Stimulated activated CD4-positive, alpha-beta T cell treated with anti-CD3 and anti-CD28 coated beads, Interleukin-4, amount 100 ng/mL, for 1 hour (primary cell): ENCODE results near the gene PCGF2.

ENCODE experiments used
- DNase-seq: peaks from one replicate; pipeline ENCODE4 v3.0.0-alpha.2; 2020

PCGF2 gene

GRCh38 chr17:38702166-38702915 is 45.8 kb downstream of the PCGF2 start:
- peak; percentile 79 for DNase-seq

GRCh38 chr17:38701504-38702165 is 46.5 kb downstream of the PCGF2 start:
- peak; percentile 82 for DNase-seq

- no peak for DNase-seq
These were observed 49.4 kb downstream of the PCGF2 start for GRCh38 chr17:38698760-38699159.

- DNase-seq, result no peak
These were observed 50.9 kb downstream of the PCGF2 start for GRCh38 chr17:38697061-38697820.

- DNase-seq, result no peak
These were observed 54.3 kb downstream of the PCGF2 start for GRCh38 chr17:38693700-38694329.

- DNase-seq, result no peak
These were observed 57.0 kb downstream of the PCGF2 start for GRCh38 chr17:38691154-38691553.

- DNase-seq, result no peak
These were observed 57.8 kb downstream of the PCGF2 start for GRCh38 chr17:38690386-38690785.

- DNase-seq, result no peak
These were observed 60.9 kb downstream of the PCGF2 start for GRCh38 chr17:38687286-38687685.

- DNase-seq, result no peak
These were observed 62.6 kb downstream of the PCGF2 start for GRCh38 chr17:38685491-38685890.
